GM06990 (cell line): ENCODE results near the gene TMC2.
"Not testable (repeated sequence)": the region's sequence is repeated elsewhere in the genome, so short reads cannot be mapped to it uniquely, and the experiment has no call there.

Experiments used
- DNase-seq: peaks from one replicate; pipeline ENCODE4 v3.0.0-alpha.2; 2011; ENCODE audit not compliant: insufficient read length; ENCODE audit errors: extremely low read depth
- H3K27me3 ChIP-seq: replicated peaks from 2 replicates; pipeline ENCODE4 v1.6.0; 2011; ENCODE audit warnings: low read length; ENCODE audit not compliant: control insufficient read depth, insufficient read depth
- H3K36me3 ChIP-seq: 2 replicates; pipeline ENCODE4 v1.5.1; 2011; ENCODE audit warnings: low read length; ENCODE audit not compliant: control insufficient read depth, insufficient read depth
- H3K4me3 ChIP-seq: replicated peaks from 2 replicates; pipeline ENCODE4 v1.5.1; 2011; ENCODE audit warnings: low read depth, mild to moderate bottlenecking, control low read depth, low read length
- CTCF ChIP-seq: IDR thresholded peaks from 2 replicates; pipeline ENCODE4 v1.5.1; 2011; ENCODE audit warnings: low read length, control low read depth, mild to moderate bottlenecking, inconsistent platforms; ENCODE audit not compliant: insufficient read depth, poor library complexity, severe bottlenecking

The TMC2 gene

GRCh38 chr20:2671977-2672376, 135.6 kb downstream of the TMC2 start:
- no peaks in the 10 kb centered on the region for H3K36me3 ChIP-seq
- H3K4me3 ChIP-seq, result no peak overlapping the region
- no peak for DNase-seq
- no peaks in the 10 kb centered on the region for H3K27me3 ChIP-seq
- TF ChIP-seq CTCF, result no peak

GRCh38 chr20:2672446-2672845, 136.1 kb downstream of the TMC2 start:
- Histone ChIP-seq H3K27me3 (no peaks in the 10 kb centered on the region), H3K4me3 (no peak overlapping the region), H3K36me3 (no peaks in the 10 kb centered on the region)
- DNase-seq, result no peak
- TF ChIP-seq CTCF, result no peak

- TF ChIP-seq CTCF, result no peak
- Histone ChIP-seq H3K4me3 (no peak overlapping the region), H3K36me3 (no peaks in the 10 kb centered on the region), H3K27me3 (no peaks in the 10 kb centered on the region)
- no peak for DNase-seq
Observed at GRCh38 chr20:2673453-2673852, 137.1 kb downstream of the TMC2 start.

- TF ChIP-seq CTCF, result no peak
- H3K36me3 ChIP-seq, result no peaks in the 10 kb centered on the region
- no peak for DNase-seq
- no peak overlapping the region for H3K4me3 ChIP-seq
- H3K27me3 ChIP-seq, result no peaks in the 10 kb centered on the region
Observed at GRCh38 chr20:2680046-2680445, 143.7 kb downstream of the TMC2 start.

GRCh38 chr20:2682040-2682439, 145.7 kb downstream of the TMC2 start:
- not testable (repeated sequence) for H3K27me3 ChIP-seq, DNase-seq

GRCh38 chr20:2684817-2685216, 148.4 kb downstream of the TMC2 start:
- not testable (repeated sequence) for H3K4me3 ChIP-seq, H3K36me3 ChIP-seq, H3K27me3 ChIP-seq, DNase-seq

More at GRCh38 chr20:2682040-2682439, 145.7 kb downstream of the TMC2 start:
- H3K36me3 ChIP-seq, H3K4me3 ChIP-seq: not testable (repeated sequence)

- no peak for TF ChIP-seq CTCF
- Histone ChIP-seq H3K4me3 (no peak overlapping the region), H3K27me3 (peaks cover 2% of the 10 kb centered on the region), H3K36me3 (no peaks in the 10 kb centered on the region)
- DNase-seq, result no peak
Observed at GRCh38 chr20:2687514-2687913, 151.1 kb downstream of the TMC2 start.
